ENCODE results near the gene EBI3.
"Not testable (repeated sequence)": the region's sequence is repeated elsewhere in the genome, so short reads cannot be mapped to it uniquely, and the experiment has no call there.

The EBI3 gene

GRCh38 chr19:4229179-4229931, at the start of gene EBI3:
TSS of gene EBI3 (plus strand) at chr19:4229523. CDS start at chr19:4229551, 28 bp downstream.
- peak; percentile 68 for DNase-seq

GRCh38 chr19:4181053-4181508, 48.2 kb upstream of the EBI3 start:
- DNase-seq: no peak

- DNase-seq: peak; percentile 97
Observed at GRCh38 chr19:4182084-4182810, 47.1 kb upstream of the EBI3 start, which contains the start of the genes ANKRD24 and SIRT6. TSS of gene ANKRD24 (plus strand) at chr19:4182689. CDS start at chr19:4186426, 3,737 bp downstream. TSS of gene SIRT6 (minus strand) at chr19:4182563. CDS start at chr19:4182539, 24 bp downstream.

GRCh38 chr19:4183967-4184717, 45.2 kb upstream of the EBI3 start:
- no peak for DNase-seq

- no peak for DNase-seq
Observed at GRCh38 chr19:4184718-4185352, 44.5 kb upstream of the EBI3 start.

DNA sequence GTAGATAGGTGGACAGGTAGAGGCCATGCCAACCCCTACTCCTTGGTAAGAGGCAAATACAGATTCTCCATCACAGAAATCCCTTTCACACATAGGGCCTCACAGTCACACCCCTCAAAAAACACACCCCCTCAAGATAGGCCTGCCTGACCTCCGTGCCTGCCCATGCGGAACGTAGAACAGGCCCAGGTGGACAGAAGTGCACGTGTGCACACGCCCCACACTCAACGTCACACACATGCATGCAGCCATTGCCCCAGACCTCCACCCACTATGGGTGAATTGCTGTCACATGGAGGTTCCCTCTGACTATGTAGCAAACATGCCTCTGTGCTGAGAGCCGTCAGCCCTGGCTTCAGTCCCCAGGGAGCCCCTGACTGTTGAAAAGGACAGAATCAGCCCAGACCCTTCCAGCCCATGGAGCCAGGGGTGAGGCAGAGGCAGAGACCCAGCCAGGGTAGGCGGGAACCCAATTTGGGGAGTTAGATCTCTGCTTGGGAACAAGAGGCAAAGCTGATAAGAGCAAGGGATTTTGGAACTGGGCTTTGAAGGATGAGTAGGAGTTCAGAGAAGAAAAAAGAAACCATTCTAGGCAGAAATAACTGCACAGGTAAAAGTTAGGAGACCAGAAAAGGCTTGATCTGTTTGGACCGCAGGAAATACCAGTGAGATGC, 43.8 kb upstream of the EBI3 start:
- DNase-seq: no peak

DNA sequence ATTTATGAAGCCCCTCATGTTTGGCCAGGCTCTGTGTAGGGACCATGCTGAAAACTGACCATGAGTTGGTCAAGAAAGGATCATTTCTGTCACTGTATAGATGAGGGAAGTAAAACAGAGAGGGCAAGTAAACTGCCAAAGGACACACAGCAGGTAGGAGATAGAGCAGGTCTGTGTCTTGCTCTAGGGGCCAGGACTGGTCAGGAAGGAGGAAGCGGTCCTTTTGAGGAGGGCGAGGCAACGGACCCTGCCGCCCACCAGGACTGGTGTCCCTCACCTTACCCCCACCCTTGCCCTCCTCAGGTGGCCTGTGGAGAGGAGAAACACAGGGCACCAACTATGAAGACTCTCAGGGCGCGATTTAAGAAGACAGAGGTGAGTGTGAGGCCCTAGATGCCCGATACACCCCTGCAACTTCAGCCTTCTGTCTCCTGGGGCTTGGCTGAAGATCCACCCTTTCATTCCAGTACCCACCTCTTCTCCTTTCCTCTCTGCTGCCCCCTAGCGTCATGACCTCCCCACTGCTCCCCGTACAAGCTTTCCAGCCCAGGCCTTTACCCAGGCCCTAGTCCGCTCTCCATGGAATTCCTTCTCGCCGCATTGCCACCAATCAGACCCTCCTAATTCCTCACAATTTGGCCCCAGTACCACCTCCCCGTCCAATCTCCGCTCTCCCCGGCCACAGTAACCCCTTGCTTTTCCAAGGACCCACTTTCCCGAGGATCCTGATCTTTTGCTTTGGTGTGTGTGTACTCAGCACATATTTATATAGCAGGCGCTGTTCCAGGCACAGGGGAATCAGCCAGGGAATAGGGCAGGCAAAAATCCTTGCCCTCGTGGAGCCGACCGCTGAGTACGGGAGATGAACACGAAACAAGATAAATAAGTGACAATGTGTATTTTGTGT, 43.0 kb upstream of the EBI3 start:
- DNase-seq: peak; percentile 81

- DNase-seq: no peak
Observed at GRCh38 chr19:4187313-4188122, 41.8 kb upstream of the EBI3 start.

- no peak for DNase-seq
Observed at GRCh38 chr19:4189641-4190040, 39.7 kb upstream of the EBI3 start.

DNA sequence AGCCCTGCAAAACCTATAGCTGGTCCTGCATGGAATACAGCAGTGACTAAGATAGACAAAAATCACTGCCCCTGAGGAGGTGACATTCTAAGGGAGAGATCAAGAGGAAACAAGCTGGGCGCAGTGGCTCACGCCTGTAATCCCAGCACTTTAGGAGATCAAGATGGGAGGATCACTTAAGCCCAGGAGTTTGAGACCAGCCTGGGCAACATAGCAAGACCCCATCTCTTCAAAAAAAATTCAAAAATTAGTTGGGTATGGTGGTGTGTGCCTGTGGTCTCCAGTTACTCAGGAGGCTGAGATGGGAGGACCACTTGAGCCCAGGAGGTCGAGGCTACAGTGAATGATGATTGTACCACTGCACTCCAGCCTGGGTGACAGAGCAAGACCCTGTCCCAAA, 36.8 kb upstream of the EBI3 start:
- DNase-seq: not testable (repeated sequence)

- no peak for DNase-seq
Observed at GRCh38 chr19:4194353-4194752, 35.0 kb upstream of the EBI3 start.

- no peak for DNase-seq
Observed at GRCh38 chr19:4196009-4196408, 33.3 kb upstream of the EBI3 start.

GRCh38 chr19:4196587-4197148, 32.7 kb upstream of the EBI3 start:
- DNase-seq: no peak

DNA sequence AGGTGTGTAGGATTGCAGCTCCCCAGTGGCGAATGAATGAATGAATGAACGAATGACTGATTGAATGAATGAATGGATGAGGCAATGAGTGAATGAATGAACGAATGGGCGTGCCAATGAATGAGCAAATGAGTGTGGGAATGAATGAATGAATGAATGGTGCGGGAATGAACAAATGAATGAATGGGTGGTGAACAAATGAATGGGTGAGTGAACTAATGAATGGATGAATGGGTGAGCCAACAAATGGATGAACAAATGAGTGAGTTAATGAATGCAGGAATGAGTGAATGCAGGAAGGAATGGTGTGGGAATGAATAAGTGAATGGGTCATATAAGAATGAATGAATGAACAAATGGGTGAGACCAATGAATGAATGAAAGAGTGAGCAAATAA, 32.1 kb upstream of the EBI3 start:
- DNase-seq: no peak

DNA sequence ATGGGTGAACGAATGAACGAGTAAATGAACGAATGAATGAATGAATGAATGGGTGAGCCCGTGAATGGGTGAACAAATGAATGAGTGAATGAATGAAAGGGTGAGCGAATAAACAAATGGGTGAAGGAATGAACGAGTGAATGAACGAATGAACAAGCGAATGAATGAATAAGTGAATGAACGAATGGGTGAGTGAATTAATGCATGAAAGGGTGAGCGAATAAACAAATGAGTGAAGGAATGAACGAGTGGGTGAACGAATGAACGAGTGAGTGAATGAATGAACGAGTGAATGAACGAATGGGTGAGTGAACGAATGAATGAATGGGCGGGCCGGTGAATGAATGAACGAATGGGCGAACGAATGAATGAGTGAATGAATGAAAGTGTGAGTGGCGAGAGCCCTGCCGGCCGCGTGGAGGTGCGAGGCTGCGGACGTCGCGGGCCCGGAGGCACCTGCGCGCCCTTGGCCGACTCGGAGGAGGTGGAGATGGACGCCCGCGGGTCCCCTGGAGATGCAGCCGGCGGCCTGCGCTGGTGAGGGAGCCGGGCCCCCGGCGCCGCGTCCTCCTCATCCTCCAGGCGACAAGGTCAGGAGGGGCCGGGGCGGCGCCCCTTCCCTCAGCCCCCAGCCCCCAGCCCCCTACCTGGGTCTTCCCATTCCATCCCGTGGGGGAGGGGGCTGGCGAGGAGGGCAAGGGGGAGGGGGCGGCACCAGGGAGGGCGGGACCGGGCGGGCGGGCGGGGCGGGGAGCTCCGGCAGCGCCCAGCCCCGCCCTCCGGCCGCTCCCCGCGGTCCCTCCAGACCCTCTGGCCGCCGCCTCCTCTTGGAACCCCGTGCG, 31.5 kb upstream of the EBI3 start:
- DNase-seq: no peak

DNA sequence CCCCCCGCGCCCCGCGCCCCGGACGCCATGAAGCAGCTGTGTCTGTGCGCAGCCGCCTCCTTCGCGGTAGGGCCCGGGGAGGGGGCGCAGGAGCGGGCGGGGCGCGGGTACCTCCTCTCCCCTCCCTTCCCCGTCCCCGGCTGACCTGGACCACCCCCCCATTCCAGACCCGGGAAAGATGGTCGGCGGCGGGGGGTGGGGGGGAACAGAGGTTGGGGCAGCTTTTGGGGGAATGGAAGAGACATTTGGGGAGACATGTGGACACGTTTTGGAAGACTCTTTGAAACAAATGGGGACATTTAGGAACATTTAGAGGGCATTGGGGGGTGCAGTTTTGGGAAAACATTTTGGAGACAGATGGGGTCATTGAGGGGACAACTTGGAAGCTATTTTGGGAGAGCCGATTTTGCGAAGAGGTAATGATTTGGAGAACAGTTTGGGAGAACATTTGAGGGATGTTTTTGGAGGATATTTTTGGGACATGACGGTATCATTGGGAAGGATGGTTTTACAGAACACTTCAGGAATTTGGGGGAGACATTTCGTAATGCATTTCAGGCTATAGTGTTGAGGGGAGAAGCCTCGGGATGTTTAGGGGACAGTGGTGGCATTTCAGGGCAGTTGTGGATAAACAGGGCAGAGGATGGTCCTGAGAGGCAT, 30.7 kb upstream of the EBI3 start:
- DNase-seq: no peak

- DNase-seq: no peak
Observed at GRCh38 chr19:4199699-4200293, 29.5 kb upstream of the EBI3 start.
